OCI-M1 (cell line): ENCODE measurements around the gene SPIRE1.
"Not testable (repeated sequence)": the region's sequence is repeated elsewhere in the genome, so short reads cannot be mapped to it uniquely, and the experiment has no call there.

ENCODE experiments used
- DNase-seq: peaks from one replicate; lab custom pipeline; 2025; lab: John Stamatoyannopoulos, UW

SPIRE1 gene

GRCh38 chr18:12485479-12486105 lies 172.3 kb downstream of the SPIRE1 start:
- DNase-seq, result no peak

DNA sequence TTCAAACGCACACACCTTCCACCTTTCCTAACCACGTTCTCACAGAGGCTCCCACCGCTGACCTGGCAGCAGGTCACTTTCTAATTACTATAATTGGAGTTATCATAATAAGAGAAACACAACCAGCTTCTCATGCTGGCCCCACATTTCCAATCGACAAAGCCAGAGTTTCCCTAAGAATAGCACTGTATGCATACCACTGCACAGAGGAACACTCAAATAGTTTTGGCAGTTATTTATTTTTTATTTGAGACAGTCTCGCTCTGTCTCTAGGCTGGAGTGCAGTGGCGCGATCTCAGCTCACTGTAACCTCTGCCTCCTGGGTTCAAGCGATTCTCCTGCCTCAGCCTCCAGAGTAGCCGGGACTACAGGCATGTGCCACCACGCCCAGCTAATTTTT lies 176.0 kb downstream of the SPIRE1 start:
- not testable (repeated sequence) for DNase-seq

GRCh38 chr18:12479982-12480381 lies 177.9 kb downstream of the SPIRE1 start:
- no peak for DNase-seq

DNA sequence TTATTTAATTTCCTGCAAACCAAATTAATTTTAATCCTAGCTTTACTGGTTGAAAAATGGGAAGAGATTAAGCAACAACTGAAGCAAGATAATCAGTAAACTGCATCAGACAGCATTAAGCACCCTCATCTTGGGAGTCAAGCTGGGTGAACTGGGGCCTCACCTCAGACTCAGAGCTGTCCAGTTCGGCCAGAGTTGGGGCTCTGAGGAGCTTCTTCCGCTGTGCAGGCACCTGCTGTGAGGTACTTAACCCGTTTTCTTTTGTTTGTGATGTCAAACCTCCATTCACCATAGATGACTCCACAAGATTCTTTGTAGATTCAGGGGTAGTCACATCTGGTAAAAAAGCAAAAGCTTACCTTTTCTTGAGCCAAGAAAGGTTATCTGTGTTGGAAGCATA lies 178.4 kb downstream of the SPIRE1 start:
- no peak for DNase-seq

GRCh38 chr18:12478269-12479047 lies 179.4 kb downstream of the SPIRE1 start:
- no peak for DNase-seq

- no peak for DNase-seq
Observed at GRCh38 chr18:12477606-12478005, 180.3 kb downstream of the SPIRE1 start.

DNA sequence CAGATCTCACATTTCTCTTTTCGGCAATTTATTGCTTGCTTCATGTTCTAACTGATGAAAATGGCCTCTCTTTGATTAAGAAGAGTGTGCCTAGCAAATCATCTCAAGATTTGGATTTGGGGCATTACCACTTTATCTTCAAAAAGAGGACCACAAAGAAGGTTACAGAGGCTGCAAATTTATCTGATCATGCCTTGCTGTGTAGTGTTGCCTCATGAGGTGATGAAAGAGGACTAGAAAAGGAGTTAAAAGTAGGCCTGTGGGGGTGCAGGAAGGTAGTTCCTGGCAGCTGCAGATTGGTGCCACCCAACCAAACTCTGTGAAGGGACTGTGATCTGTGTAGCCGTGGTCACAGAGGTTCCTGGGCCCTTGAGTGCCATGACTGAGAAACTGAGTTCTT lies 181.0 kb downstream of the SPIRE1 start:
- DNase-seq, result peak; percentile 46

DNA sequence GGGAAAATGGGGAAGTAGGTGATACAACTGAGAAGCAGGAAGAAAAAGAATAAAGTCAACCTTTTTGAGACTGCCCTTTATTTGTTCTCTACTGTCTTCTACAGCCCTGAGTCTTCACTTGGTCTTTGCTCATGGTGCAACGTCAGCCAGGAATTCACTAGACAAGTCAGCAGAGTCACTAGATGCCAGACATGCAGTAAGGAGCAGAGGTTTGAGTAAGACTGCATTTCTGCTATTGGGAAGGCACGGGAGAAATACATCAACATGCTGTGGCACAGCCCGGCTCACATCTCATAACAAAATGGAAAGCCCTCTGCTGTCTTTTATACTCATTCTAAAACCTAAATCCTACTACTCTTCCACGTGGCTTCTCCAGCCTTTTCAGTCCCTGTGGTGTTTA lies 183.0 kb downstream of the SPIRE1 start:
- no peak for DNase-seq

DNA sequence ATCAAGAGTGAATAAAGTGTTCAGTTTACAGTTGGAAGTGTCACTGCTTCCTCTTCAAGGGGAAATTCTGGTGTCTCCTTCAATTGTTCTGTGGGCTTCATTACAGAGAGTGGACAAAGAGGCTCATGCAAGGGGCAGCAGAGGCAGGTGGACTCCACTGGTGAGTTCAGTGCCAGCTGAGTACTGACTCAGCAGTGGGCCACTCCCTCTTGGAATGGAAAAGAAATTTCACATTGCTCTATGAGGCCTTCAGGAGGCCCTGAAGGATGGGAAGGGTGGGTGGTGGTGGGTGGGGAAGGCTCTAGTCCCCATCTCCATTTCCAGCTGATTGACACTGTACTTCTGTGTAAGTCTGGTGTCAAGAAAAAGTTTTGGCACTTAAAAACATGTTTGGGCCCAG lies 183.8 kb downstream of the SPIRE1 start:
- DNase-seq, result no peak

GRCh38 chr18:12470382-12471075 lies 187.4 kb downstream of the SPIRE1 start:
- peak; percentile 33 for DNase-seq

GRCh38 chr18:12468445-12468844 lies 189.5 kb downstream of the SPIRE1 start:
- peak; percentile 87 for DNase-seq

GRCh38 chr18:12464731-12465130 lies 193.2 kb downstream of the SPIRE1 start:
- no peak for DNase-seq

- DNase-seq, result no peak
Observed at GRCh38 chr18:12463191-12463590, 194.7 kb downstream of the SPIRE1 start.

DNA sequence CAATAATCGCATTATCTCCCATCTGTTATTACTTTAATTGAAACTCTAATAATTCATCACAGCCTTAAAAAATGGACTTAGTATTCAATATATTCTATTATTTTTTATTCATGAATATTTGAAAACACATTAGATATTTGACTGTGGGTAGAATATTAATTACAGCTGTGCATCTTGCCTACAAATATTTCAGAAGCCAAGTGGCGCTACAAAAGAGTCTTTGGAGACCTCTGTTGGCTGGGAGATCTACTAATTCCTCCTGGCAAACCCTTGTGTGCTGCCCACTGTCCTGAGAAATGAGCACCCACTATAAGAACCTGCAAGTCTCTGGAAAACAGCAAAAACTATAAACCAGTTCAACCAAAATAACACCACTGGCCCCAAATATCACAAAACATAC lies 195.7 kb downstream of the SPIRE1 start:
- DNase-seq, result no peak

GRCh38 chr18:12461326-12461725 lies 196.6 kb downstream of the SPIRE1 start:
- no peak for DNase-seq

GRCh38 chr18:12460874-12461273 lies 197.0 kb downstream of the SPIRE1 start:
- DNase-seq, result no peak

DNA sequence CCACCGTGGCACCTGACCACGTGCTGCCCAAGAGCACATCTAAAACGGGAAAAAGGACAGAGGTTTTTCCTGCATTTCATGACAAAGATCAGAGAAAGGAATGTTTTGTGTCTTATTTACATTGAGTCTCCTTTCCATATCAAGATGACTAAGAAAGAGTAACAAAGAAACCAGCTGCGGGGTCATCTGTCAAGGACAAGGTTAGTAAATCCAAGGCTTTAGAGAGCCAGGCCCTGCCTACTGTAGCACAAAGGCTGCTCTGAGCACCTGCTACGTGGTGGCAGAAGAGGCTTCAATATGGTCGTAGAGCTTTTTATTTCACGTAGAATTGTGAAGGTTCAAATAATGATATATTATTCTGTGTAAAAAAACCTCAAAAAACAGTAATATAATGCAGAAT lies 199.1 kb downstream of the SPIRE1 start:
- DNase-seq, result no peak

- no peak for DNase-seq
Observed at GRCh38 chr18:12456441-12456840, 201.5 kb downstream of the SPIRE1 start.

DNA sequence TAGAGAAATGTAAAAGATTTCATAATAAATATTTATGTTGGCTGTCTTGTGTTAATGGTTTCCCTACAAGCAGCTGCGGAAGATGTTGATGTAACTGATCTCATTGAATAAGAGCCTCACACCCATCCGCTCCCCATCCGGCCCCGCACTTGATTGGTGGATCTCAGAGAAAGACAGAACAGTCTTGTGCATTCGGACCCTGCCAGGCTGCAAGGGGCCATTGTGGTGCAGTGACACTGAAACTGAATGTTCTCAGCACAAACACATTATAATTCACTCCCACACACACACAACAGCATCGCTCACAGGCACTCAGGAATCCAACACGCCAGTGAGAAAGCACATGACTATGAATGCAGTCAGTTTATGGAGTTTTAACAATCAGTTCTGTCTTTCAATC lies 202.4 kb downstream of the SPIRE1 start:
- no peak for DNase-seq

DNA sequence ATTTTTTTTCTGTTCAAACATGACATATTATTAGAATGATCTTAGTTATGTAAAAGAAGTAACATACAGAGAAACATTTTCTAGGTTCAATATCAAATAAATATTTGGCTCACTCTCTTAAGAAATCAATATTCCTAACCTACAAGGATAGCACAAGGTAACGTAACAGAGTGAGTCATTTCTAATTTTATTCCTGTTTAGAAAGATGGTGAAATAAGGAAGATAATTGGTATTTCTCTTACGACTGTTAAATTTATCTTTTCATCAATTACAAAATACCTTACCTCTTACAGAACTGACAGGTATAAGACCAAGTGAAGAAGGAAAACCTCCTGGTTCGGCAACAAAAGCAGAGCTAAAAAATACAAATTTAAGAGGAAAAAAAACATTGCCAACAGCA lies 205.1 kb downstream of the SPIRE1 start:
- no peak for DNase-seq

DNA sequence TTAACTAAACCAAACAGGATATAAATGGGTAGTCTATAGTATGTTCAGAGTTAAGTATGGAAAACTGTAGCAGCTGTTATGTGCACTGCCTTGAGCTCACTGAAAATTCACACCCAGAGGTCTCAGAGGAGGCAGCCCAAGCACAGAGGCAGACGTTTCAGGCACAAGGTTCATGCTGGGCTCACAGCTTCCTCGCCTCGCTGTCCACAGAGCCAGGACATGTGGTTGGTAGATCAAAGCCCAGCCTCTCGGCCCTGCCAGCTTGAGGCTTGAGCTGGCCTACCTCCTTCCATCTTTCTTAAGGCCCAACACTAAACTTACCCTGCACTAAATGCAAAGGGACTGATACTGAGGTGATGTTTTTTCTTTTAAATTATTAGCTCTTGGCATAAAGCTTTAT lies 206.5 kb downstream of the SPIRE1 start:
- no peak for DNase-seq

DNA sequence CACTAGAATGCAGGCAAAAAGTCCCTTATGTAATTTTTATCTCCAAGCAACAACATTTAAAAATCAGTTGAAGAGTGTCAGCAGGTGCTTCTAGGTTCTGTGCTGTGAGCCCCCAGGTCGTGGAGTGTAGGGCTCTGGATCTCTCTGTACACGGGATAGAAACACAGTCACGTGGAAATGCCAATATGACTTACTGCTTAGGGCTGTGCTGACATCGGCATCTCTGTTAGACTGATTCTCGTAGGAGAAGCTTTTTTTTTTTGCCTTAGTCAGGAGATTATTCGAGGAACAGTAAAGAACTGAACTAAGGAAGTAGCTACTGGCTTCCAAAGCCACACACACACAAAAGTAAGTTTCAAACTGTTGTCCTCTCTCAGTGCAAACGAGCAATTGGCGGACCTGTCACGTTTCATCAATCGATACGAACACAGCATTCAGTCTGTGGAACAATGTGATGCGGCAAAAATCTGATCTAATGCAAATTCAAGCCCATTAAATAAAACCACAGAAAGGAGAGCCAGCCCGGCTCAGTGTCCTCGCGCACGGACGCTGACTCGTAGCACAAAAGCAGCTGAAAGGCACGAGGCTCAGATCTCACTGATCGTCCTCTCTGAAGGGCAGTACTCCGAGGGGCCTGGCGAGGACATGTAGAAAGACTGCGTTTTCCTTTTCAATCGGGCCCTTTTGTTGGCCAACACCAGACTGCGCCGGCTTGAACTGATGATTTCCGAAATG lies 208.7 kb downstream of the SPIRE1 start:
- DNase-seq, result no peak

- no peak for DNase-seq
Observed at GRCh38 chr18:12445554-12445953, 212.4 kb downstream of the SPIRE1 start.
